Nucleus accumbens (tissue), 56 donors: ENCODE measurements around the gene SLC1A1.

Source experiments
- DNase-seq, 56 donors: peaks; one replicate each; lab custom pipeline; 2025; lab: John Stamatoyannopoulos, UW

Gene SLC1A1

DNA sequence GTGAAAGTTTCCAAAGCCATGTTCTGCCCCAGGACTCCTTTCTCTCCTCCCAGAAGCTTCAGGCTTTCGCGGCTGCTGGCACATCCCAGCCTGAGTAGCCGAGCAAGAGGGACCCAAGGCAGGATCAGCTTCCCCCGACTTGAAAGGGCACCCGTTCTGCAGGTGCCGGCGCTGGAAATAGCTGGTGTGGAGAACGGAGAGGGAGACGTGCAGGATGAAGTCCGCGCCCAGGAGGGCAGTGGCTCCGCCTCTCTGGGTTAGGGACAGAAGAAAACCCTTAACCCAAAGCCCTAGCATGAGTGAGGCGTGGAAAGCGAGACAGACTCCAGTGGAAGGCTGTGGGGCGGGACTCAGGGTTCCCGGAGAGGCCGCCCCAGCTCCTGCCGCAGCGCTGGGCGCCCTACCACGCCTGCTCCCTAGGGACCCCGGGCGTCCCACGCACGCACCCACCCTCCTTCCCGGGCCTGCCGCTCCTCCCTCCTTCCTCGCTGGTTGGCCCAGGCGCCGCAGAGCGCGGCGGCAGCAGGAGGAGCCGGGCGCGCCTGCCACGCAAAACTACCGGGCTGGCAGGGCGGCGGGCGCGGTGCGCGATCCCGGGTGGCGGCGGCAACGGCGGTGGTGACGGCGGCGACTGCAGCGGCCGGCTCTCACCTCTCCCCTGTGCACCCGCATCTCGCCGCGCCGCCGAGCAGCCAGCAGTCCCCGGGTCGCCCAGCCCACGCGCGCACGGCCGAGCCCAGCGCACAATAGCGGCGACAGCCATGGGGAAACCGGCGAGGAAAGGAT, at the start of gene SLC1A1:
SLC1A1 (plus strand) TSS at position 550 of the 786 bp plus-strand sequence; CDS start at position 762, 212 bp downstream.
- DNase-seq, result peak in 43 of 56 donors; percentile 6 to 82 (median 46)

- DNase-seq, result no peak
These were observed 47.5 kb upstream of the SLC1A1 start for GRCh38 chr9:4442806-4443205.

GRCh38 chr9:4443439-4443838, 46.8 kb upstream of the SLC1A1 start:
- DNase-seq, result no peak

- DNase-seq, result no peak
These were observed 28.8 kb upstream of the SLC1A1 start for GRCh38 chr9:4461437-4461836.

GRCh38 chr9:4463824-4464223, 26.4 kb upstream of the SLC1A1 start:
- no peak for DNase-seq

DNA sequence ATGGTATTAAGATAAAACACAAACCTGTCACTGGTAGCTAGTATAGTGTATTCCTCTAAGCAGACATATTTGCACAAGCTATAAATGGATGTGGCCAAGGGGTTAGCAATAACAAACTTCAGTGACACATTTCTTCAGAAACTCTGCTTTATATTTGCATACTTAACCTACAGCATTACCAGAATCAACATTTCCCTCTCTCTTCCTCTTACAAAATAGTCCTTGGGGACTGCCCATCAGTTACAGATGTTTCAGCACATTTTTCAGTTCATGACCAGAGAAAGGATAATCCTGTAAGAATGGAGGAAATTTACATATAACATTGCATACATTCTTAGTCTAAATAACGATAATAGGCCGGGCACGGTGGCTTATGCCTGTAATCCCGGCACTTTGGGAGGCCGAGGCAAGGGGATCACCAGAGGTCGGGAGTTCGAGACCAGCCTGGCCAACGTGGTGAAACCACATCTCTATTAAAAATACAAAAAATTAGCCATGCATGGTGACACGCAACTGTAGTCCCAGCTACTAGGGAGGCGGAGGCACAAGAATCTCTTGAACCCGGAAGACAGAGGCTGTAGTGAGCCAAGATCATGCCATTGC, 25.3 kb upstream of the SLC1A1 start:
- DNase-seq, result no peak

- no peak for DNase-seq
These were observed 24.4 kb upstream of the SLC1A1 start for GRCh38 chr9:4465910-4466309.

DNA sequence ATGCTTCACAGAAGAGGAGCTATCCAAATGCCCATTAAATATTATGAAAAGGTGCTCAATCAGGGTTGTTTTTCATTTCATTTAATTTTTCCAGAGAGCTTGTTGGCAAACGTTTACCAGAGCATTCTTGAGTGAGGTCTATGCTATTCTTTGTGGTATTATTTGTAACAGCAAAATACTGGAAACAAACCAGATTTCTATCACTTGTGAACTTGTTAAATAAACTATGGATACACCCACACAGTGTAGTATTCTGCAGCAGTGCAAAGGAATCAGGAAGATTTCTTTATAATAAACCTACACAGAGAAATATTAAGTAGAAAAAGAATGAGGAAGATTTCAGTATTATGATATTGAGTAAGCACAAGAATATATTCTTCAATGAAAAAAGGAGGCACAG, 15.0 kb upstream of the SLC1A1 start:
- no peak for DNase-seq

GRCh38 chr9:4486176-4486575, 4.1 kb upstream of the SLC1A1 start:
- DNase-seq, result no peak

DNA sequence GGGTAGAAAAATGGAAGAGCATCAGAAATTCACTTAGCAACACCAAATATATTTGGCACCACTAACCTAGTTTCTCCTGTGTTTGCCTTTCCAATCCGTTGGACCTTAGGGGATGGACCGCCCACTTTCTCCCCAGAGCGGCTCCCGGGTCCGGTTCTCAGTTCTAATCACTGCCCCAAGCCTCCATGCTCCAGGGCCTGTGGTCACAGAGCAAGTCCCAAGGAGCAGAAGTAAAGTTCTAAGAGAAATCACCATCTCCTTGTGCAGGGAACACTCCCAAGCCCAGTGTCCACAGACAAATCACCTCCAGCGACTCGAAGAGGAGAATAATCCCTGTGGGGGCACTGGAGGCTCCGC, 728 bp upstream of the SLC1A1 start:
- DNase-seq, result peak in 1 of 56 donors; percentile 47

- DNase-seq, result peak in 19 of 56 donors; percentile 3 to 40 (median 16)
These were observed 697 bp downstream of the SLC1A1 start for GRCh38 chr9:4490705-4491625.

DNA sequence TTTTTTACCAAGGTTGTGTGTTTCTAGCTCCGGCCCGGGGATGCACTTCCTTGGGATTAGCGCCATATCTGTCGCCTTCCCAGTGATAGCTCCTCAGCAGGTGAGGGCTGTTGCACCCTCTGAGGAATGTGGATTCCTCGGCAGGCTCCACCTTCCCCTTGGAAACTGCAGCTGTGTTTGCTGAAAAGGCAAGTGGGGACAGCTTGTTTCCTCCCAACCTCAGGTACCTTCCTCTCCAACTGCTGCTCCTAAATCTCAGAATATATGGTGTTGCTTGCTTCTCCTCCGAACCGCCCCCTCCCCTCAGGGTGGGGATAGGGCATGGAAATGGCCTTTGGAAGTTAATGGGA, 1.3 kb downstream of the SLC1A1 start:
- peak in 12 of 56 donors; percentile 3 to 50 (median 18) for DNase-seq

DNA sequence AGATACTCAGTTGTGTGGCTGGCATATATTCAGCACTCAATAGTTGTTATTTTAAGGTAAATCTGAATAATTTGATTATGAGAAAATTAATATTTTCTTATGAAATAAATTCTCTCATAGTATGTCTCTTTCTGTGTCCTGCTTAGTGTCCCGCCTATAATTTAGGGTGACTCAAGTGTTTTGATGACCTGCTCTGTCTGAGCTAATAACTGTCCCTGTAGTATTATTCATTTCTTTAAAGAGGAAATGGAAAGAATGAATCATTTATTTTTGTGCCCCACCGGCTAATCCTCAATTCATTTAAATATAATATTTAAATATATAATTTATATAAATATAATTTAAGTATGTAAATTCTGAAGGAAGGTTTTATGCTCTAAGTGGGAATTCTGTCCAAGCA, 4.1 kb downstream of the SLC1A1 start:
- DNase-seq, result no peak

- DNase-seq, result no peak
These were observed 4.5 kb downstream of the SLC1A1 start for GRCh38 chr9:4494806-4495205.

DNA sequence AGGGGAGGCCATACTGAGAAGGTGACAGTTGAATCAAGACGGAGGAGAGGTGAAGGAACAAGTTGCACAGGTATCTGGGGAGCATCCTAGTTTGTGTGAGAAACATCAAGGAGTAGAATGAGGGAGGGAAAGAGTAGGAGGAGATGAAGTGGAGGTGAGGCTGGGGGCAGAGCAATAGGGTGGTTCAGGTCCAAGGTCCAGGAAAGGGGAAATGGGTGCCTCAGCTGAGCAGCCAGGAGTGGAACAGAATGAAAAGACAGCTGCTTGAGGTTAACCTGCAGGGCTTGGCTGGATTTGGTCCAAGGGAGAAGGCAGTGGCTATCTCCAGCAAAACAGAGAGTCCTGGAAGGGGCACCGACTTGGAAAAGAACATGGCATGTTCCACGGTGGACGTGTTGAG, 5.3 kb downstream of the SLC1A1 start:
- no peak for DNase-seq

- DNase-seq, result no peak
These were observed 6.2 kb downstream of the SLC1A1 start for GRCh38 chr9:4496497-4496896.

GRCh38 chr9:4497395-4497794, 7.1 kb downstream of the SLC1A1 start:
- no peak for DNase-seq

DNA sequence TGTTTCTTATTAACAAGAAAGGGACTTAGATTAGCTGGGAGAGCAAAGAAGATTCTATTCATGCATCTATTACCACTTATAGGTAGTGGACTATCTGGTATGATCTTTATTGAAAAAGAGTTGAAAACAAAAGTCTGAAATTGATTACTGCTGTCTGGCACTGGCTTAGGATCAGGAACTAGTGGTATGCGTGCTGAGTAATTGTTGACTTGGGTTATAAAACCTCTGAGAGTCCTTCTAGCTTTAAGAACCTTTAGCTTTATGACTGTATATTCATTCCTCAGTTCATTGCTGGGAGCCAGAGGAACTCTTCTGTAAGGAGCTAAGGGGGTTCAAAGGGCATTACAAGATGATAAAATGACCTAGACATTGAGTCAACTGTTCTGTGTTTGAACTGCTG, 7.6 kb downstream of the SLC1A1 start:
- no peak for DNase-seq

DNA sequence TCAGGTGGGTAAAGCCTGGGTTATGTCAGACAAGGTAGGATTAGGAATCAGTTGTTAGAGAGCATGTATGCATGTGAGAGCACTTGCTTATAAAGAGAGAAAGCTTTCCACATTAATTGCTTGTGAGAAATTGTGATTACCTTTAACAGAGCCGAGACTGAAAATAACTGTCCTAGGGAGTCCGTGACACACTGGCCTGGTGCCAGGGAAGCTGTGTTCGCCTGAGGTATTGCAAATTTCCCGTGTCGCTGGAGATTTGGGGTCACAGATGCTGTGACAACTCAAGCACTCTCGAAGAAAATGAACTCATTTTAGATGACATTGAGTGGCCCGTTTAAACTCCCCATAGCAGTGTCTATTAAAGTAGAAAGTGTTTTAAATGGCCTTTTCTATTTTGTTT, 9.6 kb downstream of the SLC1A1 start:
- DNase-seq, result peak in 1 of 56 donors; percentile 19

DNA sequence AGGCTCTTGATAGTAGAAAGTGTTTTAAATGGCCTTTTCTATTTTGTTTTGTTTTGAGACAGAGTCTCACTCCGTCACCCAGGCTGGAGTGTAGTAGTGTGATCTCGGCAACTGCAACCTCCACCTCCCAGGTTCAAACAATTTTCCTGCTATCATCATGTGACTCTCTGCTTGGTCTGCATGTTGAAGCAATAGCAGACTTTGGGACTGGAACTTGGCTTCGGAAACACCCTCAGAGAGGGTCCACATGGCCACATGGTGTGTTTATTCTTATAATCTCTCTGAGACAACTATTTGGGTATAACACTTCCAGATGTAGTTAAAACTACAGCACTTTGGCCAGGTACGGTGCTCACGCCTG, 10.9 kb downstream of the SLC1A1 start:
- no peak for DNase-seq

GRCh38 chr9:4502444-4502843, 12.2 kb downstream of the SLC1A1 start:
- DNase-seq, result no peak
